AG08396 (cell line): ENCODE results near the gene DOCK1.
"Not testable (repeated sequence)": the region's sequence is repeated elsewhere in the genome, so short reads cannot be mapped to it uniquely, and the experiment has no call there.

Experiments
- DNase-seq: peaks from one replicate; pipeline ENCODE4 v3.0.0; 2012; ENCODE audit warnings: low spot score, mixed read lengths

Gene DOCK1

DNA sequence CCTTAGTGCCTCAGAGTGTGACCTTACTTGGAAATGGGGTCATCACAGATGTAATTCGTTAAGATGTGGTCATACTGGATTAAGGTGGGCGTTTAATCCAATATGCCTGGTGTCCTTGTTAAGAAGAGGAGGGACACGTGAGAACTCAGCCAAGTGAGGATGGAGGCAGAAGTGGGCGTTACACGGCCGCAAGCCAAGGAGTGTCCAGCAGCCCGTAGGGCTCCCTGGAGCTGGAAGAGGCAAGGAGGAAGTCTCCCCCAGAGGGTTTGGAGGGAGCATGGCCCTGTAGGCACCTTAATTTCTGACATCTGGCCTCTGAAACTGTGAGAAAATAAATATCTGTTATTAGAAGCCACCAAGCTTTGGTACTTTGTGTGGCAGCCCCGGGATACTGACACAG lies 21.3 kb downstream of the DOCK1 start:
- no peak for DNase-seq

DNA sequence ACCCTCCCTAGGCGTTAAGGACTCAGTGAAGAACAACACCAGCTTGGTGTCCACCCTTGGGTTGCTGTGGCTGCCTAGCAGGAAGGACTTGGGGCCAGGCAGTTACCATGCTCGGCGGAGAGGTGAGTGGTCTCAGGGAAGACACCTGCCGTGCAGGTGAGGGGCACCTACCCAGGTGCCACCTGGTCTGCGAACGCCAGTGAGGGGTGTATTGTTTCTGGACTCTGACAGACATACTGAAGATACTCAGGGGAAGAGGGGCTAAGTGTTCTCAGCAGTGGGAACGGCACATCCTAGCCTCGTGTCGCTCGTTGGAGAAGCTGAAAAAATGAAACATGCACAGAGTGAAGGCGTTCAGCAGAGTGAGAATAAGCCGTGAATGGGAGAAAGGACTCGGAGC lies 22.6 kb downstream of the DOCK1 start:
- no peak for DNase-seq

DNA sequence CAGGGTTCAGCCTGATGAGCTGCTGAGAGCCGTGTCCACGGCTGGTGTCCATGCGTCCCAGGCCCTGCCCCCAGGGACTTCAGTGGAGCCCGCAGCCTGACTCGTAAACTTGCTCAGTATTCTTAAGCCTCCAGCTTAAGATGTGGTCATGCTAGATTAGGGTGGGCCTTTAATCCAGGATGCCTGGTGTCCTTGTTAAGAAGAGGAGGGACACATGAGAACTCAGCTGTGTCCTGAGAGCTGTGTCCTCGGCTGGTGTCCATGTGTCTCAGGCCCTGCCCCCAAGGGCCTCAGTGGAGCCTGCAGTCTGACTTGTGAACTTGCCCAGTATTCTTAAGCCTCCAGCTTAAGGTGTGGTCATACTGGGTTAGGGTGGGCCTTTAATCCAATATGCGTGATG lies 23.0 kb downstream of the DOCK1 start:
- no peak for DNase-seq

DNA sequence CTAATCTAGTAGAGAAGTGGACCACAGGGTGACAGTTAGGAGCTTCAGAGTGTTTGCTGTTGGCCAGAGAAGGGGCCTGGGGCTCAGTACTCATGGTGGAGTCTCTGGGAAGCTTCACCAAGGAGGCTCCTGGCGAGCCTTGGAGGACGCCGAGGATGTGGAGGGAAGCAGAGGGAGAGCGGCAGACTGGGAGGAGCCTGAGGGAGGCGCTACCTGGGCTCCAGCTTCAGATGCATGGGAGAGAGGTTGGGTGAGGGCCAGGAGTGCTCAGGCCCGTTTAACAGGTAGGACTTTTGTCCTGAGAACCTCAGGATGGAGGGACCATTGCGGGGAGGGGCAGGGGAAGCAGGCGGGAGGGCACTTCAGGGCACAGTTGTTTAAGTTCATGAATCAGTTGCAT lies 24.2 kb downstream of the DOCK1 start:
- DNase-seq, result no peak

DNA sequence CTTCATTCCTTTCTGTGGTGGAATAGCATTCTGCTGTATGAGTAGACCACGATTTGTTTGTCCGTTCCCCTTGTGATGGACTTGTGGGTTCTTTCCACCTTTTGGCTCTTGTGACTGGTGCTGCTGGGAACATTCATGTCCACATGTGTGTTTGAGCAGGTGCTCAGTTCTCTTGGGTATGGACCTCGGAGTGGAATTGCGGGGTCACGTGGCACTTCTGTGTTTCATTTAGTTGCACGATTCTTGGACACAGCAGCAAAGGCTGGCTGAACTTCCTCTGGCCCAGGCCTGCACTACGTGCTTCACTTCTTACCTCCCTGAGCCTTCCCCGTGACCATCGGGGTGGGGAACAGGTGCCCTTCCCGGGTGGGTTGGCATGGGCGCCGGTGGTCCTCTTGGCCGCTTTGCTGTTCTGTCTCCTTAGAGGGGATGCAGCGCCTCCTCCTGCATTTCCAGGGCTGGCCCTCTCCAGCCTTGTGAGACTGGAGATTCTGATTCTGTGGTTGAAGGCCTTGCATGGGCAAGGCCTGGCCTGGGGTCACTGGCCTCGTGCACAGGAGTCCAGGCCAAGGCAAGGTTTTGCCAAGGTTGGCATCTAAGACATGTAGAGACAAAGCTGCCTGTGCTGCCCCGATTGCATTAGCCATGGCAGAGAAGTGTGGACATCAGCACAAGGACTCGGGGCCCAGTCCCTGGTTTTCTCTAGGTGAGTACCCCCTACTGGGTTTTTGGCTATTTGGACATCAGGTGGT lies 25.1 kb downstream of the DOCK1 start:
- DNase-seq, result no peak

DNA sequence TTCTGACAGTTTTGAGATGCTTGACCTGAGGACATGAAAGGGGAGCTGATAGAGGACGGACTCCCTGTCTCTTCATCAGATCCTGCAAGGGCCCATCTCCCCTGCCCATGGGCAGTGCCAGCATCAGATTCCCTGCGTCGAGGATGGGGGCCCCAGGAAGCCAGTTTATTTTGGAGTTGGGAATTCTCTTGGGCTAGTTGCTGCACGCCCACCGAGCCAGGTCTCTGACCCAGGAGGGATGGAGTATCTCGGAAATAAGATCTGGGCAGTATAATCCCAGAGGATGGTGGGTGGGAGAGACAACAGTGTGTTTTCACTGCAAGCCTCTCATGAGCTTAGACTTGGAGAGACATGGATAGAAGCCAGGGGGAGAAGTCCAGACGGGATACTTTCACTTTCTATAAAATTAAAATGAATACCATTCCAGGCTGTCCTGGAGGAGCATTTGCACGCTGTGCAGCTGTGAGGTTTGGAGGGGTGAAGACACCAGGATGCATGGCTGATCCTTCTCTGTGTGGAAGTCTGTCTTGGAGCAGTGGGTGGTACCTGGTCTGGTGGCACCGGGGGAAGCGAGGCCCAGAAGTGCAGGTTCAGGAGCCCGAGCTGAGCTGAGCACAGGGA lies 25.8 kb downstream of the DOCK1 start:
- DNase-seq, result peak; percentile 60

DNA sequence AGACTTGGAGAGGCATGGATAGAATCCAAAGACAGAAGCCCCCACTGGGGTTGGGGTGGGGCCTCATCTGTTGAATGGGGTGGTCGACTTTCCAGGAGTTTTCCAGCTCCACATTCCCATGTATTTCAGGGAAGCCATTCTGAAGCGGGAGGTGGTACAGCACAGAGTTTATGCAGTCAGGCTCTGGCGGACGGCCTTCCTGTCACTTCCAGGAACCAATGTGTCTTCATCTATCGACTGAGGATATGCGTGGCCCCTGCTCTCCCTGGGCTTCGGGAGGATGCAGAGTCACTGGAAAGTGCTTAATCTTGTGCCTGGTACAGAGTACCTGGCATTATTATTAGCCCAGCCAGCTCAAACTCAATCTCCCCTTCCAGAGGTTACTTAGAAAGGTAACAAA lies 26.3 kb downstream of the DOCK1 start:
- no peak for DNase-seq

DNA sequence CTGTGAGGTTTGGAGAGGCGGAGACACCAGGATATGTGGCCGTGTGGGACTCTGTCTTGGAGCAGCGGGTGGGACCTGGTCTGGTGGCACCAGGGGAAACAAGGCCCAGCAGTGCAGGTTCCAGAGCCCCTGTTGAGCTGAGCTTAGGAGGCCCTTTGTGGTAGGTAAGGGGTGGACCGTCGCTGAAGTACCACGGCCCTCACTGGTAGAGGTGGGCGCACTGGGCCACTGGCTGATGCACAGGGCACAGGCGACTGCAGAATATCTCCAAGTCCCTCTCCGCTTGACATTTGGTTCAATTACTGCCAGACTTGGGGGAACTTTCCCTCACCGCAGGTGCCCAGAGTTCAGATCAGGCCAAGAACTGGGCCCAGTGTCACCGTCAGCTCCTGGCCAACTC lies 27.3 kb downstream of the DOCK1 start:
- no peak for DNase-seq

DNA sequence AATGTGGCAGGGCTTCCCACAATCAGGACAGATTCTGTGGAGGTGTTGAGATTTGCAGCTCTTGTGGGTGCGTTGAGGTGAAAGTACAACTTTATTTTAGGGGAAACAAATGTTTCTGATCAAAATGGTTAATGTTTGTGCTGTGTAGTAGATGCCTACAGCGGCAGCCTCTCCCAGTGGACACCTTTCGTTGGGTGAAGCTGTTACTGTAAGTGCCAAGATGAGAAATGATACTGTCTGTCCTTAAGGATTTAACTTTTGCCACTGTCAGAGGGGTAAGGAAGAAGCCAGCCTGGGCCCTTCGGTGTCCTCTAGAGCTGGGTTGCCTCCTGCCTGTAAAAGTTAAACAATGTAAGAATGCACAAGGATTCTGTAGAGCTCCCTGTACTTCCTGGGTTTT lies 27.9 kb downstream of the DOCK1 start:
- no peak for DNase-seq

DNA sequence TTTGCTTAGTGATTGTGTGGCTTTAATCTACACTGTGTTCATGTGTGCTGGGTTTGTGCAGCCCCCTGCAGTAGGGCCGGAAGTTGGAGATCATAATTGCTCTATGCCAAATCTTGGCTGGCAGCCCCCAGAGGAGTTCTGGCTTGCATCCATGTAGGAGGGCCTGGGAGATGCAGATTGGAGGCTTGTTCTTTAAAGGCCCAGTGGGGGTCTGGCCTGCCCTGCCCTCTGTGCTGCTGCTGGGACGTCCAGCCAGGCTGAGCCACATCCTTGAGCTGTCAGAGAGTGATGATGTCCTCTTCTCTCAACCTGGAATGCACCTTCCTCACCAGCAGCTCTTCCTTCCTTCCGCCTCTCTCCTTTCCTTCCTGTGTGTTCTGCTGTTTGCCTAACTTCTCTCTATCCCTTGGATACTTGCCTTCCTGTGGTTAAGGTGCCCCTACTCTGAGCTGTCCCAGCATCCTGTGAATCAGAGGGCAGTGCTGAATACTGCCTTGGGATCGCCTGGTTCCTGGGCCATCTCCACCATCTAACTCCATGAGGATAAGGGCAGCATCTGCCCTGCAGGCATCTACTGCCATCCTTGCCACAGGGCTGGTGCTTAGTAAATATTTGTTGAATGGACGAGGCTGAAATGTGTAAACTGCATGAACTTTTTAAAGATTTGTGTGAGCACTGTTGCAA lies 30.2 kb downstream of the DOCK1 start:
- peak; percentile 36 for DNase-seq

DNA sequence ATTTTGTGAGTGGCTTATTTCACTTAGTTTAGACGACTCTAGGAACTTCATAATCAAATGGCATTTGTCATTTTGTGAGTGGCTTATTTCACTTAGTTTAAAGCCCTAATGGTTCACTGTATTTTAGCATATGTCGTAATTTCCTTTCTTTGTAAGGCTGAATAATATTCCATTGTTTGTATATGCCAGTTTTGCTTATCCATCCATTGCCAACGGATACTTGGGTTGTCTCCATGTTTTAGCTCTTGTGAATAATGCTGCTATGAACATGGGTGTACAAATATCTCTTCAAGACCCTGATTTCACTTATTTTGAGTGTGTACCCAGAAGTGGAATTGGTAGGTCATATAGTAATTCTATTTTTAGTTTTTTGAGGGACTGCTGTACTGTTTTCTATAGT lies 31.8 kb downstream of the DOCK1 start:
- no peak for DNase-seq

DNA sequence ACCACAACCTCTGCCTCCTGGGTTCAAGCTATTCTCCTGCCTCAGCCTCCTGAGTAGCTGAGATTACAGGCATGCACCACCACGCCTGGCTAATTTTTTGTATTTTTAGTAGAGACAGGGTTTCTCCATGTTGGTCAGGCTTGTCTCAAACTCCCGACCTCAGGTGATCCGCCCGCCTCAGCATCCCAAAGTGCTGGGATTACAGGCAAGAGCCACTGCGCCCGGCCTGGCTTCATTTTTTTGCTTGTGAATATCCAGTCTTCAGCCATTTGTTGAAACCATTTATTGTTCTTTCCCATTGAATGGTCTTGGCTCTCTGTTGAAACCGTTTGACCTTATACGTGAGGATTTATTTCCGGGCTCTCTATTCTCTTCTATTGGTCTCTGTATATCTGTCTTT lies 32.9 kb downstream of the DOCK1 start:
- not testable (repeated sequence) for DNase-seq

DNA sequence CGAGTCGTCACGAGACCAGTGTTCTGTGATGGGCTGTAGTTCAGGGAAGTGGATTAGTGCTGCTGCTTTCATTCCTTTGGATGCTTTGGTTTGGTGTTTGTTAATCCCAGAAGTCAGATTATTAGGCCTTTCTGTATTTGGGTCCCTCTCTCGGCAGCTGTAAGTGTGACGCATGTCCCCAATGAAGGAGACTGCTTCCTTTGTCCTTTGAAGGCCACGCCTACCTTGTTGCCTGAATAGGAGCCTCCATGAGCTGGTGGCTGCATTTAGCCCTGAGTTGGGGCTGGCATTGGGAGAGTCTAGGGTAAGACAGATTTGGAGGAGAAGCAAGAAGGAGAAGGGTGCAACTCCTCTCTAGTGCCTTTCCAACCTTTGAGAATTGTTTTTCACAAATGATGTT lies 34.5 kb downstream of the DOCK1 start:
- no peak for DNase-seq

DNA sequence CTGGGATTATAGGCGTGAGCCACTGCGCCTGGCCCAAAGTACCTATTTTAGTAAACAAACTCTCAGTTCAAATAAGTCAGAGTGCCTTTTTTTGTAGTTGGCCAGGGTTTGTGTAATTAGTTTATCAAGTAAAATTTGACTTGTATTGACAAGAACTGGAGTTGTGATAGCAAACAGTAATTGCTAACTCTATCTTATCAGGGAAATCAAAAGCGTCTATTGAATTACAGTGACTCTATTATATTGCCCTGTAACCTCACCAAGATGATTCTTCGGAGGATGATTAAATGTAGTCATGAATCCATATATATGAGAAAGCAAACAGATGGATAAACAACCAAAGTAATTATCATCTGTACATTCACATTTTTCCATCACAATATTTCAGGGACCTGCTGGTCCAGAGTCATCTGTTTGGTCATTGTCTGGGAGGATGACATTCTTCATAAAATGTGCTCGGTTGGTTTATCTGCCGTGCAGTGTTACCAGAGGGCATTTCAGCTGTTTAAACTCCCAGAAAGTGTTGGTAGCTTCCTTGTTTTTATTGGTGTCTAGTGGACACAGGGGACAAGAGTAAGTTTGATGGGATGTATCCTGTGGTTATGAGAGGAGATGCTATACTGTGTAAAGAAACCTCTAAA lies 35.6 kb downstream of the DOCK1 start:
- no peak for DNase-seq

DNA sequence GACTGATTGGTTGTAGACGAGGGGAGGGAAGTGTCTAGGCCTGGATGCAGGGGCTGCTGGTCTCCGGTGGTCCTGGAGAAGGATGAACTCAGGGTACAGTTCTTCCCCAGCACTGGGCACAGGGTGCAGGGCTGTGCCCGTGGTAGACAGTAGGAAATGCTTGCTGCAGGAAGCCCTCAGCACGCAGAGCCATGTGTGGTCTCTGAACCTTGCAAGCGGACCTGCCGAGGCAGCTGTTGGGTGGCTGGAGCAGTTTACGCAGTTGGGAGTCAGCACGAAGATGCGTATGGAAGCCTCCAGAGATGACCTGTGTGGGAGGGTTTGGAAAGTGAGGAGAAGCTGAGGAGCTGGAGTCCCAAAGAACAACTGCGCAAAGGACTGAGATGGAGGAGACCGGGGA lies 39.0 kb downstream of the DOCK1 start:
- no peak for DNase-seq

DNA sequence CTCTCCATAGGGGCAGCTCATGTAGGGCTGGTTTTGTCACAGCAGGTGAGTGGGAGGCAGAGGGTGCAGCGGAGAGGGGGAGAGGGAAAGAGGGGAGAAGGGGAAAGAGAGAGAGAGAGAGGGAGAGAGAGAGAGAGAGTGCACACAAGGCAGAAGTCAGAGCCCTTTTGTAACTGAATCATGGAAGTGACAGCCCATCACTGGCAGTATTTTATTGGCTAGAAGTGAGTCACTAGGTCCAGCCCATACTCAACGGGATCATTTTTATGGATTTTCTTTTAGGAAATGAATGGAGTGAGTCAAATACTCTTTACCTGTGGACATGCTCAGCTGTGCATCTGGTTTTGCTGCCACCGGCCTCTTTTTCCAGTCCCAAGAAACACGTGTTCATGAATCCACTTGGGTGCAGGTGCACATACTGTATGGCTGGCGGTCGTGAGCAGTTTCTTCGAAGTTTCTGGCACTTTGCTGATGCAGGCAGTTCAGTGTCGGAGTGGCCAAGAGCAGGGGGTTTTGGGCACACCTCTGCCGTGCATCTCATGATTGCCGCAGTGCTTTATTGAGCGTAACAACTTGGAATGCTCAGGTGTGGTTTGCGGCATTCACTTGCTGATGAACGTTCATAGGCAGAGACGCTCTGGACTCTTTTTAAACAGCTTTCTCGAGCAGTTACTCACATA lies 40.3 kb downstream of the DOCK1 start:
- DNase-seq, result no peak

DNA sequence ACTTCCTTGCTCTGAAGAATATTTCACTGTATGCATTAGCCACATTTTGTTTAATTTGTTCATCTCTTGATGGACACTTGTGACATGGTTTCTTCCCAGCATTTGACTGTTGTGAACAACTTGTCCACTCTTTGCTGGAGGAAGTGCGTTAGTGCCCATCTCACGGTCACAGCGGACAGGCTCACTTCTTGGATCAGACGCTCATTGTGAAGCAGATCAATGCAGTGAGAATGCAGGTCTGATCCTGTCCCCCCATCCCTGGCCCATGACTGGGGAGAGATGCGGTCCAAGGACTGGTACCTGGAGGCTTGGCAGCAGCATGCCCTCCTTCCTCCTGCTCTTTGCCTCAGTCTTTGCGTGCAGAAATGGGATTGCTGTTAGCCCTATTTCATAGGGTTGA lies 41.5 kb downstream of the DOCK1 start:
- no peak for DNase-seq

DNA sequence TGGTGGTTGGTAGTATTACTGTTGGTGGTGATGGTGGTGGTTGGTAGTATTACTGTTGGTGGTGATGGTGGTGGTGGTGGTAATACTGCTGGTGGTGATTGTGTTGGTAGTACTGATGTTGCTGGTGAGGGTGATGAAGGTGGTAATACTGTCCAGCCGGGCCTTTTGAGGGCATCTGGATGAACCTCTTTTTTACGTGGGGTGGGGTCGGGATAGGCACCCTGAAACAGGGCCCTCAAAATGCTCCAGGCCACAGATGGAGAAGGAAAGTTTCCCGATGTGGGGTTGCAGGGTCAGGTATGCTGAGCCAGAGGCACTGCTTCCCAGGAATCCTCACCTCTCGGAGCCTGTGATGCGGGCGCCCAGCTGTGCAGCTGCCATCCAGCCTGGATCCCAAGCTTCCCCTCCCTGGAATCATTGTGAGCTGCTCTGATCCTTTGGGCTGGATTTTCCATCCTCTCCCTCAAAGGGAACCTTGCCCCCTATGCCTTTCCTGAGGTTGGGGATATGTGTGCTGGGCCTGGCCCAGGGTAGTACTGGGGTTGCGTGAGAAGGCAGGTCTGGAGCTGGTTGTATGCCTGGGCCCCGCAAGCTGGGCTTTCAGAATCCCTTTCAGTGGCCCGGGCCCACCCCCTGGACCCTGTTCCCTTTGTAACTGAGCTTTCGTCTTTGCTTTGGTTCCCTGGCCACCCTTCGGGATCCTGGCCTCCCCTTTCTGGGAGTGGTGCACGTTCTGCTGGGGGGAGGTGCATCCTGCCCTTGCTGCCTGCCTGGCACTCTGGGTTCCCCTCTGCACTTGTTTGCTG lies 43.3 kb downstream of the DOCK1 start:
- DNase-seq, result no peak

DNA sequence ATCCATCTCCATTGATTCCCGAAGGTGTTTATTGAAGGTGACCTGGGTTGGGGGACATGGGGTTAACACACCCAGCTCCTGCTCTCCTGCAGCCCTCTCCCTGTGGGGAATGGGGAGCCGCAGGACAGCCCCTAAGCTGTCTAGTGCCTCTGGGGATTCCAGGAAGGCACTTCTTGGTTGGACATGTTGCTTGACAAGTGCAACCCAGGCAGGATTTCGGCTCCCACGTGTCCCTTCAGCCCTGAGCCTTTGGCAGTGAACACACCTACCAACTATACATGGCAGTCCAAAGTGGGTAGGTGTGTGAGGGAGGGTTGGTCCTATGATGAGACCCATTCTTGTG lies 43.9 kb downstream of the DOCK1 start:
- DNase-seq, result no peak

DNA sequence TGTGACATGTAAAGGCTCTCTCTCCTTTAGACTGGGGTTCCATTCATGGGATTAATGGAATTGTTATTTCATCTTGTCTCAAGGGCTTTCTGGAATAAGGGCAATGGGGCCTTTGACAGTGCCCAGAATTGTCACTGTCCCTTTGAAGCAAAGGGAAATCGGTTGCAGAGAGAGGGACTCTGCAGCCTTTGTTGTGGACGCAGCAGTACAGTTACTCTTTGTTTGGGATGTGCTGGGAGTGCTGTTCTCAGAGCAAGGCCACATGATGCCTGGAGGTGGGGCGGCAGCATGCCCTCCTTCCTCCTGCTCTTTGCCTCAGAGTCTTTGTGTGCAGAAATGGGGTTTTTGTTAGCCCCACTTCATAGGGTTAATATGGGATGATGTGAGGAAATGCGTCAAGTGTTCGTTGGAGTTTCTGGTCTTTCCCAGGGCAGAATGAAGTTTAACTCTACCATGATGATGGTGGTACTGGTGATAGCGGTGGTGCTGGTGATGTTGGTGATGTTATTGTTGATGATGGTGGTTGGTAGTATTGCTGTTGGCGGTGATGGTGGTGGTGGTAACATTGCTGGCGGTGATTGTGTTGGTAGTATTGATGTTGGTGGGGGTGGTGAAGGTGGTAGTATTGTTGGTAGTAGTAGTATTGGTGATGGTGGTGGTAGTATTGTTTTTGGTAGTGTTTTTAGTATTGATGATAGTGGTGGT lies 45.3 kb downstream of the DOCK1 start:
- no peak for DNase-seq

DNA sequence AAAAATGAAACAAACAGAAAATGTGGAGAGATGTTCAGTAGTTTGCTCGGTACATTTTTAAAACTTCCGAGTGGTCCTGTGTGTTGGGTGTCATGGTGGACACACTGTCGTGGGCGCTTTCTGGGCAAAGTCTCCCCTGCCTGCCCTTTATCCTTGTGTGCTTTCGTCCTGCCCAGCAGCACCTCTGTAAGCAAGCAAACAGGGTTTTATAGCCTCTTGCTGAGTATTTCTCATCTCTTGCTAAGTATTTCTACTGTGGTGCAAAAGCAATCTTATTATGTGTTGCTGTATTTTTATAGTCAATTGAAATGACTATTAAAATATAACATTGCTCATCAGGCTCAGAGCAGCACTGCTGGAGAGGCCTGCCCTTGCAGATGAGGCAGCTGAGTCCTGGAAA lies 48.7 kb downstream of the DOCK1 start:
- DNase-seq, result no peak
